ENCODE data around the gene CDC42. TPM values are rescaled to one million over a fixed set of nuclear protein-coding genes. Genes with fewer than 3 reads are reported as not detected.

Gene CDC42
- total and polyA plus RNA-seq, 2 donors (not counting 1 experiment from before 2014, with no cell fraction given), result 325 to 446 TPM

DNA sequence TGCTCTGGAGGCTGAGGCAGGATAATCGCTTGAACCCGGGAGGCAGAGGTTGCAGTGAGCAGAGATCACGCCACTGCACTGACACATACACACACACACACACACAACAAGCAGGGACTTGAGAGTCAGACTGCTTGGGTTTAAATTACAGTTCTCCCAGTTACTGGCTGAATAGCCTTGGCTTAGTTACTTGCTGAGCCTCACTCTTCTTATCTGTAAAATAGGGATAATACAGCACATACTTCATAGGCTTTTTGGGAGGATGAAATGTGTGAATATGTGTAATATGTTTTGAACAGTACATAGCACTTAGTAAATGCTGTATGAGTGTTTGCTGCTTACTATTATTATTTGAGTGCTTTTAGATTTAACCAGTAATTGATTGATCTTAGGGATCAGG is 23.8 kb downstream of the CDC42 start:
- H3K79me2 ChIP-seq (ENCODE audit: control insufficient read depth, insufficient read depth, low read length), result peaks cover 96% of the 10 kb centered on the region
- peaks cover 21% of the 10 kb centered on the region for H4K20me1 ChIP-seq (ENCODE audit: control insufficient read depth, extremely low read depth, insufficient read depth, low read length)
- H3K9me3 ChIP-seq (ENCODE audit: control insufficient read depth, insufficient read depth, low read depth, low read length), result no peaks in the 10 kb centered on the region
- peaks cover 2% of the 10 kb centered on the region for H3K4me1 ChIP-seq (ENCODE audit: control insufficient read depth, extremely low read depth, insufficient read depth, low read length)
- H3K4me3 ChIP-seq (replicated peaks in 1 of 4; ENCODE audit: control extremely low read depth in 1 of 4, insufficient read depth in 1 of 4, low read depth in 3 of 4, low read length in 4 of 4), result no peak overlapping the region
- H3K27ac ChIP-seq (ENCODE audit: insufficient read depth, low read length), result no peak overlapping the region
- no peaks in the 10 kb centered on the region for H3K36me3 ChIP-seq (ENCODE audit: control insufficient read depth, insufficient read depth, low read length)
- H2AFZ ChIP-seq (ENCODE audit: low read length), result no peak overlapping the region
- H3K9ac ChIP-seq (ENCODE audit: insufficient read depth, low read length), result no peak overlapping the region
- no peaks in the 10 kb centered on the region for H3K27me3 ChIP-seq (ENCODE audit: control insufficient read depth, insufficient read depth, low read length)
- no peak overlapping the region for H3K4me2 ChIP-seq (ENCODE audit: extremely low read depth, insufficient read depth, low read length)
- DNase-seq (ENCODE audit: low read depth in 2 of 2), result no peak
- TF ChIP-seq, protein P1, sequence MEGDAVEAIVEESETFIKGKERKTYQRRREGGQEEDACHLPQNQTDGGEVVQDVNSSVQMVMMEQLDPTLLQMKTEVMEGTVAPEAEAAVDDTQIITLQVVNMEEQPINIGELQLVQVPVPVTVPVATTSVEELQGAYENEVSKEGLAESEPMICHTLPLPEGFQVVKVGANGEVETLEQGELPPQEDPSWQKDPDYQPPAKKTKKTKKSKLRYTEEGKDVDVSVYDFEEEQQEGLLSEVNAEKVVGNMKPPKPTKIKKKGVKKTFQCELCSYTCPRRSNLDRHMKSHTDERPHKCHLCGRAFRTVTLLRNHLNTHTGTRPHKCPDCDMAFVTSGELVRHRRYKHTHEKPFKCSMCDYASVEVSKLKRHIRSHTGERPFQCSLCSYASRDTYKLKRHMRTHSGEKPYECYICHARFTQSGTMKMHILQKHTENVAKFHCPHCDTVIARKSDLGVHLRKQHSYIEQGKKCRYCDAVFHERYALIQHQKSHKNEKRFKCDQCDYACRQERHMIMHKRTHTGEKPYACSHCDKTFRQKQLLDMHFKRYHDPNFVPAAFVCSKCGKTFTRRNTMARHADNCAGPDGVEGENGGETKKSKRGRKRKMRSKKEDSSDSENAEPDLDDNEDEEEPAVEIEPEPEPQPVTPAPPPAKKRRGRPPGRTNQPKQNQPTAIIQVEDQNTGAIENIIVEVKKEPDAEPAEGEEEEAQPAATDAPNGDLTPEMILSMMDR (conservative IDR thresholded peaks at IDR 0.05 in 1 of 2, IDR thresholded peaks at IDR 0.05 in 1 of 2; ENCODE audit: low read depth in 1 of 2, low read length in 2 of 2), result no peak
- TF ChIP-seq EZH2 (IDR thresholded peaks at IDR 0.05; ENCODE audit: low read length, missing control alignments), result no peak

DNA sequence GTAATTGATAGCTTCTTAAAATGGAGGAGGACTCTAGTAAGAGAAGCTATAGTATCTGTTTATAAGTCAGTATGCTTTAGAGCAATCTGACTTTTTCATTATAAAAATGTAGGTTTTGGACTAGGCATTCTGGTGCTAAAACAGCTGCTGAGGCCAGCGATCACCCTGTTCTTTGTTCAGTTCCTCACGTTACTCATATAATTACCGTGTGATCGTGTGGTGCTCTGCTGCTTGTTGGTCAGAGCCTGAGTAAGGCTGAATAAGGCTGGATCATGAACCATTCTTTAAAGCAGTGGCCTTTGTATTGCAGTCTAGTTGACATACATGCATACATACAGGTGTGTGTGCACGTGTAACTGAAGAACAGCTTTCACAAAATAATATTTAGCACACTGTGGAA is 25.2 kb downstream of the CDC42 start:
- H3K4me2 ChIP-seq (ENCODE audit: extremely low read depth, insufficient read depth, low read length), result no peak overlapping the region

GRCh38 chr1:22078133-22078532 is 25.6 kb downstream of the CDC42 start:
- H3K27ac ChIP-seq (ENCODE audit: insufficient read depth, low read length), result no peak overlapping the region
- no peak for DNase-seq (ENCODE audit: low read depth in 2 of 2)
- H3K4me1 ChIP-seq (ENCODE audit: control insufficient read depth, extremely low read depth, insufficient read depth, low read length), result peaks cover 2% of the 10 kb centered on the region
- no peak overlapping the region for H3K9ac ChIP-seq (ENCODE audit: insufficient read depth, low read length)
- no peaks in the 10 kb centered on the region for H3K9me3 ChIP-seq (ENCODE audit: control insufficient read depth, insufficient read depth, low read depth, low read length)
- H3K27me3 ChIP-seq (ENCODE audit: control insufficient read depth, insufficient read depth, low read length), result no peaks in the 10 kb centered on the region
- peaks cover 95% of the 10 kb centered on the region for H3K79me2 ChIP-seq (ENCODE audit: control insufficient read depth, insufficient read depth, low read length)
- H2AFZ ChIP-seq (ENCODE audit: low read length), result no peak overlapping the region
- H3K4me3 ChIP-seq (replicated peaks in 1 of 4; ENCODE audit: control extremely low read depth in 1 of 4, insufficient read depth in 1 of 4, low read depth in 3 of 4, low read length in 4 of 4), result no peak overlapping the region
- TF ChIP-seq, protein P1 (conservative IDR thresholded peaks at IDR 0.05 in 1 of 2, IDR thresholded peaks at IDR 0.05 in 1 of 2; ENCODE audit: low read depth in 1 of 2, low read length in 2 of 2), result no peak
- TF ChIP-seq EZH2 (IDR thresholded peaks at IDR 0.05; ENCODE audit: low read length, missing control alignments), result no peak
- peaks cover 15% of the 10 kb centered on the region for H4K20me1 ChIP-seq (ENCODE audit: control insufficient read depth, extremely low read depth, insufficient read depth, low read length)
- peaks cover 1% of the 10 kb centered on the region for H3K36me3 ChIP-seq (ENCODE audit: control insufficient read depth, insufficient read depth, low read length)
- H3K4me2 ChIP-seq (ENCODE audit: extremely low read depth, insufficient read depth, low read length), result no peak overlapping the region

More for the DNA sequence above, 25.2 kb downstream of the CDC42 start:
- Histone ChIP-seq H2AFZ (ENCODE audit: low read length) (no peak overlapping the region), H3K4me3 (replicated peaks in 1 of 4; ENCODE audit: control extremely low read depth in 1 of 4, insufficient read depth in 1 of 4, low read depth in 3 of 4, low read length in 4 of 4) (no peak overlapping the region), H3K4me1 (ENCODE audit: control insufficient read depth, extremely low read depth, insufficient read depth, low read length) (peaks cover 2% of the 10 kb centered on the region), H4K20me1 (ENCODE audit: control insufficient read depth, extremely low read depth, insufficient read depth, low read length) (peaks cover 18% of the 10 kb centered on the region), H3K79me2 (ENCODE audit: control insufficient read depth, insufficient read depth, low read length) (peaks cover 97% of the 10 kb centered on the region), H3K9ac (ENCODE audit: insufficient read depth, low read length) (no peak overlapping the region), H3K36me3 (ENCODE audit: control insufficient read depth, insufficient read depth, low read length) (peaks cover 1% of the 10 kb centered on the region), H3K9me3 (ENCODE audit: control insufficient read depth, insufficient read depth, low read depth, low read length) (no peaks in the 10 kb centered on the region), H3K27ac (ENCODE audit: insufficient read depth, low read length) (no peak overlapping the region), H3K27me3 (ENCODE audit: control insufficient read depth, insufficient read depth, low read length) (no peaks in the 10 kb centered on the region)
- peak in 1 of 2 donors; percentile 51 for DNase-seq (ENCODE audit: low read depth in 2 of 2)
- TF ChIP-seq, protein P1 (conservative IDR thresholded peaks at IDR 0.05 in 1 of 2, IDR thresholded peaks at IDR 0.05 in 1 of 2; ENCODE audit: low read depth in 1 of 2, low read length in 2 of 2), result no peak
- no peak for TF ChIP-seq EZH2 (IDR thresholded peaks at IDR 0.05; ENCODE audit: low read length, missing control alignments)
